Peyer's patch (tissue), 4 donors: ENCODE data around the gene CTTNBP2NL.

Experiments
- CTCF ChIP-seq, 6 experiments: fragments of 450-650 bp in 4 of 6; fragments of 200-600 bp in 2 of 6; sonication (generic) in 1 of 6; IDR thresholded peaks; one replicate each; pipeline ENCODE4 v1.5.1; 2017 to 2019; ENCODE audit warnings: antibody characterized with exemption in 6 of 6, mild to moderate bottlenecking in 3 of 6, moderate library complexity in 1 of 6
- POLR2A ChIP-seq, 2 donors: fragments of 450-650 bp; IDR thresholded peaks; one replicate each; pipeline ENCODE4 v1.5.1; 2017; ENCODE audit warnings: antibody characterized with exemption in 2 of 2, mild to moderate bottlenecking in 2 of 2, moderate library complexity in 2 of 2

- TF ChIP-seq CTCF (IDR thresholded peaks at IDR 0.05) (no peak), POLR2A (IDR thresholded peaks at IDR 0.05) (no peak)
Observed at GRCh38 chr1:112462953-112463279, 66.9 kb downstream of the CTTNBP2NL start.
